Ammon's horn (tissue), 1 donor: Measurements from ENCODE around the gene XPO4.
"Not testable (repeated sequence)": the region's sequence is repeated elsewhere in the genome, so short reads cannot be mapped to it uniquely, and the experiment has no call there.

Experiments used
- DNase-seq: peaks from one replicate; pipeline ENCODE4 v3.0.0-alpha.2; 2016; ENCODE audit warnings: low spot score

The XPO4 gene

GRCh38 chr13:20890540-20890939, 12.0 kb downstream of the XPO4 start:
- not testable (repeated sequence) for DNase-seq

- no peak for DNase-seq
Measured at GRCh38 chr13:20882206-20882605, 20.3 kb downstream of the XPO4 start.

GRCh38 chr13:20877902-20878301, 24.6 kb downstream of the XPO4 start:
- no peak for DNase-seq

GRCh38 chr13:20876802-20877201, 25.7 kb downstream of the XPO4 start:
- not testable (repeated sequence) for DNase-seq

- DNase-seq = not testable (repeated sequence)
Measured at GRCh38 chr13:20874439-20874838, 28.1 kb downstream of the XPO4 start.

- DNase-seq = no peak
Measured at GRCh38 chr13:20873348-20873747, 29.2 kb downstream of the XPO4 start.

GRCh38 chr13:20870829-20871228, 31.7 kb downstream of the XPO4 start:
- DNase-seq = no peak

- DNase-seq = no peak
Measured at GRCh38 chr13:20869540-20869939, 33.0 kb downstream of the XPO4 start.

- no peak for DNase-seq
Measured at GRCh38 chr13:20867408-20867807, 35.1 kb downstream of the XPO4 start.

- DNase-seq = not testable (repeated sequence)
Measured at GRCh38 chr13:20861666-20862065, 40.9 kb downstream of the XPO4 start.

- no peak for DNase-seq
Measured at GRCh38 chr13:20860844-20861243, 41.7 kb downstream of the XPO4 start.

GRCh38 chr13:20856650-20857049, 45.9 kb downstream of the XPO4 start:
- DNase-seq = no peak

- no peak for DNase-seq
Measured at GRCh38 chr13:20851844-20852402, 50.6 kb downstream of the XPO4 start.

GRCh38 chr13:20848944-20849343, 53.6 kb downstream of the XPO4 start:
- no peak for DNase-seq

- no peak for DNase-seq
Measured at GRCh38 chr13:20848203-20848602, 54.3 kb downstream of the XPO4 start.

GRCh38 chr13:20847296-20847695, 55.2 kb downstream of the XPO4 start:
- DNase-seq = no peak

GRCh38 chr13:20843166-20843565, 59.4 kb downstream of the XPO4 start:
- DNase-seq = no peak

- no peak for DNase-seq
Measured at GRCh38 chr13:20840568-20840967, 62.0 kb downstream of the XPO4 start.

GRCh38 chr13:20833900-20834679, 68.5 kb downstream of the XPO4 start:
- no peak for DNase-seq

- DNase-seq = no peak
Measured at GRCh38 chr13:20832861-20833260, 69.7 kb downstream of the XPO4 start.

- DNase-seq = no peak
Measured at GRCh38 chr13:20831933-20832332, 70.6 kb downstream of the XPO4 start.

- DNase-seq = no peak
Measured at GRCh38 chr13:20831254-20831653, 71.3 kb downstream of the XPO4 start.

- peak; percentile 65 for DNase-seq
Measured at GRCh38 chr13:20828539-20829364, 73.8 kb downstream of the XPO4 start.
